MCF 10A (cell line): ENCODE data around the gene ARPC5. TPM values are rescaled to one million over a fixed set of nuclear protein-coding genes. Genes with fewer than 3 reads are reported as not detected.

ENCODE experiments used
- BruUV-seq: library from RNA; stranded (reverse); fragments of 400-500 nt; replicated peaks from 2 replicates; lab custom pipeline; 2021; lab: Mats Ljungman, UMichigan
- CTCF ChIA-PET: fragments of 300-600 bp; sonication (Branson Sonifier 250); formaldehyde crosslinking; extraction: SDS; loops from one replicate; lab custom pipeline; 2021; ENCODE audit warnings: antibody characterized with exemption, inconsistent platforms; lab: Yijun Ruan, JAX
- POLR2A ChIA-PET: fragments of 300-600, 350-650 bp; sonication (Branson Sonifier 250); formaldehyde crosslinking; extraction: SDS; loops from one replicate; lab custom pipeline; 2020; ENCODE audit warnings: antibody characterized with exemption, inconsistent platforms; lab: Yijun Ruan, JAX
- DNase-seq: peaks from one replicate; pipeline ENCODE4 v3.0.0-alpha.2; 2018; ENCODE audit not compliant: unreplicated experiment
- H3K27ac Mint-ChIP-seq: one replicate; pipeline ENCODE4 v1.8.0; 2022; ENCODE audit warnings: mild to moderate bottlenecking, low read depth, mixed read lengths; ENCODE audit not compliant: unreplicated experiment
- H3K27me3 Mint-ChIP-seq: one replicate; pipeline ENCODE4 v1.8.0; 2022; ENCODE audit warnings: mixed read lengths; ENCODE audit not compliant: insufficient read depth, unreplicated experiment
- H3K36me3 Mint-ChIP-seq: one replicate; pipeline ENCODE4 v1.8.0; 2022; ENCODE audit warnings: mild to moderate bottlenecking, moderate library complexity, mixed read lengths; ENCODE audit not compliant: insufficient read depth, unreplicated experiment
- H3K4me1 Mint-ChIP-seq: one replicate; pipeline ENCODE4 v1.8.0; 2022; ENCODE audit warnings: mixed read lengths; ENCODE audit not compliant: insufficient read depth, unreplicated experiment
- H3K4me3 Mint-ChIP-seq: one replicate; pipeline ENCODE4 v1.8.0; 2022; ENCODE audit warnings: mild to moderate bottlenecking, moderate library complexity, mixed read lengths; ENCODE audit not compliant: unreplicated experiment
- H3K9me3 Mint-ChIP-seq: one replicate; pipeline ENCODE4 v1.8.0; 2022; ENCODE audit warnings: mixed read lengths; ENCODE audit not compliant: unreplicated experiment
- intact Hi-C: fragments of 100-400 bp; cut with micrococcal nuclease; formaldehyde crosslinking; loops from 2 replicates; pipeline ENCODE4 v1.14.1; 2022
- total RNA-seq: library from RNA; stranded (reverse); gene quantifications from 2 replicates; pipeline ENCODE4 v1.2.3, GENCODE V29; 2022
- TF ChIP-seq, protein P1 (sequence below): fragments of 200-600 bp; IDR thresholded peaks from one replicate; pipeline ENCODE4 v1.8.0; 2022; ENCODE audit warnings: antibody characterized with exemption, mild to moderate bottlenecking; ENCODE audit not compliant: unreplicated experiment

Gene ARPC5
- total RNA-seq, 1 experiment from 2014 or later = 195 TPM

DNA sequence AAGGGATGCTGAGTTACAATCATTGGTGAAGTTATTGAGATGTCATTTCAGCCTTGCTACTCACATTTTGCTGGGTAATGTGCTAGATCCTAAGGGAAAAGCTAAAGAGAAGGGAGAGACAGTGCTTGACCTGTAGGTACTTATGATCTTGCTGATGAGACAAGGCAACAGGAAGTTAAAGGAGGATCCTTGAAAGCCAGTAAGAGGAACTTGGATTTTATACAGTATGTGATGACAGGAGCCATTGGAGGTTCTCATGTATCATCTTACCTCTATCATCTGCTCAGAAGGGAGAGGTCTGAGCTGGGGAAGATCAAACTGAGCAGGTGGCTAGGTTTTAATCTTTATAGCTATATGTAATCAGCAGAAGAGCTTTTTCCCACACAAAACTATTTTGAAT is 11.2 kb upstream of the ARPC5 start:
- no peaks in the 10 kb centered on the region for H3K27me3 Mint-ChIP-seq
- H3K4me3 Mint-ChIP-seq = no peak overlapping the region
- ChIA-PET CTCF (interaction anchor here (0.6 to 7.1 kb wide), 6 partner anchors 9 to 269 kb away, joined by 3 to 48 read pairs (median 16); no protein-coding TSS in a partner anchor), POLR2A (interaction anchor here (1.2 to 2.8 kb wide), 3 partner anchors 9 to 15 kb away, joined by 3 to 6 read pairs (median 5); no protein-coding TSS in a partner anchor)
- no peak for DNase-seq
- H3K4me1 Mint-ChIP-seq = no peaks in the 10 kb centered on the region
- TF ChIP-seq, protein P1, sequence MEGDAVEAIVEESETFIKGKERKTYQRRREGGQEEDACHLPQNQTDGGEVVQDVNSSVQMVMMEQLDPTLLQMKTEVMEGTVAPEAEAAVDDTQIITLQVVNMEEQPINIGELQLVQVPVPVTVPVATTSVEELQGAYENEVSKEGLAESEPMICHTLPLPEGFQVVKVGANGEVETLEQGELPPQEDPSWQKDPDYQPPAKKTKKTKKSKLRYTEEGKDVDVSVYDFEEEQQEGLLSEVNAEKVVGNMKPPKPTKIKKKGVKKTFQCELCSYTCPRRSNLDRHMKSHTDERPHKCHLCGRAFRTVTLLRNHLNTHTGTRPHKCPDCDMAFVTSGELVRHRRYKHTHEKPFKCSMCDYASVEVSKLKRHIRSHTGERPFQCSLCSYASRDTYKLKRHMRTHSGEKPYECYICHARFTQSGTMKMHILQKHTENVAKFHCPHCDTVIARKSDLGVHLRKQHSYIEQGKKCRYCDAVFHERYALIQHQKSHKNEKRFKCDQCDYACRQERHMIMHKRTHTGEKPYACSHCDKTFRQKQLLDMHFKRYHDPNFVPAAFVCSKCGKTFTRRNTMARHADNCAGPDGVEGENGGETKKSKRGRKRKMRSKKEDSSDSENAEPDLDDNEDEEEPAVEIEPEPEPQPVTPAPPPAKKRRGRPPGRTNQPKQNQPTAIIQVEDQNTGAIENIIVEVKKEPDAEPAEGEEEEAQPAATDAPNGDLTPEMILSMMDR = no peak
- intact Hi-C loops = no loop called here
- no peaks in the 10 kb centered on the region for H3K9me3 Mint-ChIP-seq
- H3K36me3 Mint-ChIP-seq = no peaks in the 10 kb centered on the region
- H3K27ac Mint-ChIP-seq = no peak overlapping the region
- BruUV-seq = no TSS peak

DNA sequence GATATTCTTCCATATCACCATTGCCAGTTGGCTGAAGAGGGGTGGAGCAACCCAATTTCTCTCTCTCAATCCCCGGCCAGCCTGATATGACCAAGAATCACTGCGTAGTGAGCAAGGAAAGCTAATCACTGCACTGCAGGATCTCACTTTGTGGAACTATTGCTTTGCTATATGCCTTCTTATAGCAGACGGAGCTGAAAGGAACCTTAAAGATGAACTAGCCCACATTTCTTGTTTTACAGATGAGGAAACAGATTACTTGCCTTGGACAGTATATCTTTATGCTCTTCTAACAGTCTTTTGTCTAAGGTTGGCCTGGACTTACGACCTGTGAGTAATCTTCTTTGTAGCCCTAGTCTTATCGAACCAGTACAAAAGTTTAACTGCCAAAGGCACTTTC is 9.9 kb upstream of the ARPC5 start:
- no peak for DNase-seq
- intact Hi-C loops = no loop called here
- Mint-ChIP-seq H3K27me3 (no peaks in the 10 kb centered on the region), H3K9me3 (no peaks in the 10 kb centered on the region), H3K4me1 (no peaks in the 10 kb centered on the region), H3K4me3 (no peak overlapping the region), H3K36me3 (no peaks in the 10 kb centered on the region), H3K27ac (no peak overlapping the region)
- POLR2A ChIA-PET = interaction anchor here (0.8 to 2.8 kb wide), 3 partner anchors 8 to 40 kb away, joined by 3 to 6 read pairs (median 5); no protein-coding TSS in a partner anchor
- CTCF ChIA-PET = interaction anchor here (1.4 to 7.1 kb wide), 6 partner anchors 9 to 270 kb away, joined by 3 to 48 read pairs (median 12); no protein-coding TSS in a partner anchor
- no TSS peak for BruUV-seq
- TF ChIP-seq, protein P1 = no peak

DNA sequence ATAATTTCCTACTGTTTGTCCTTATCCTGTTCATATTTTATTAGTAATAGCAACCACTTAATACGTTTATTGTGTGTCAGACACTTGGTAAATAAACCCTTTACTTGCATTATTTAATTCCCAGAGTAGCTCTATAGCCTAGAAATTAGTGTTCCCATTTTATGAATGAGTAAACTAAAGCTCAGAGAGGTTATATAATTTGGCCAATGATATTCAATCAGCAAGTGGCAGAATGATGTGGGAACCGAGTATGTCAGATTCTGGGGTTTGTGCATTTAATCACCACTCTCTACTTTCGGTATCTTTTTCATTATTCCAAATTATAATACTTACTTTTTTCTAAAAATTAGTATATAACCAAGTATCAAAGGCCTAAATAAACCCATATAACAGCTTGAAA is 6.6 kb upstream of the ARPC5 start:
- Mint-ChIP-seq H3K27me3 (no peaks in the 10 kb centered on the region), H3K27ac (no peak overlapping the region), H3K4me3 (no peak overlapping the region), H3K4me1 (no peaks in the 10 kb centered on the region), H3K36me3 (no peaks in the 10 kb centered on the region), H3K9me3 (no peaks in the 10 kb centered on the region)
- BruUV-seq = no TSS peak
- ChIA-PET POLR2A (interaction anchor here (0.7 kb wide), 1 partner anchor 35 kb away, joined by 6 read pairs; no protein-coding TSS in a partner anchor), CTCF (interaction anchor here (0.9 kb wide), 1 partner anchor 8 kb away, joined by 4 read pairs; no protein-coding TSS in a partner anchor)
- intact Hi-C loops = no loop called here
- TF ChIP-seq, protein P1 = no peak
- no peak for DNase-seq

- Mint-ChIP-seq H3K4me1 (peaks cover 7% of the 10 kb centered on the region), H3K27ac (no peak overlapping the region), H3K27me3 (no peaks in the 10 kb centered on the region), H3K4me3 (no peak overlapping the region), H3K36me3 (peaks cover 10% of the 10 kb centered on the region), H3K9me3 (no peaks in the 10 kb centered on the region)
- CTCF ChIA-PET = interaction anchor here (0.6 to 3.3 kb wide), 5 partner anchors 12 to 258 kb away, joined by 3 to 24 read pairs (median 4); partner anchors contain the start of gene APOBEC4
- DNase-seq = no peak
- TF ChIP-seq, protein P1 = no peak
- intact Hi-C loops = no loop called here
- BruUV-seq = no TSS peak
- POLR2A ChIA-PET = interaction anchor here (0.6 to 1.2 kb wide), 3 partner anchors 9 to 170 kb away, joined by 3 to 4 read pairs (median 3); no protein-coding TSS in a partner anchor
Observed at GRCh38 chr1:183640193-183640592, 4.6 kb upstream of the ARPC5 start.
